HG02970 (cell line): ENCODE measurements around the gene MBLAC1.
"Not testable (repeated sequence)": the region's sequence is repeated elsewhere in the genome, so short reads cannot be mapped to it uniquely, and the experiment has no call there.

ENCODE experiments used
- ATAC-seq: cut with Tn5 transposase; IDR thresholded peaks from one replicate; pipeline ENCODE4 v1.9.1; 2021; ENCODE audit warnings: mild to moderate bottlenecking, moderate library complexity, moderate number of reproducible peaks; ENCODE audit not compliant: unreplicated experiment, low FRiP score

The MBLAC1 gene

GRCh38 chr7:100119970-100120732 is 6.6 kb upstream of the MBLAC1 start:
- peak; percentile 33 for ATAC-seq

GRCh38 chr7:100120733-100121036 is 6.1 kb upstream of the MBLAC1 start:
- ATAC-seq: no peak

GRCh38 chr7:100122067-100122466 is 4.7 kb upstream of the MBLAC1 start:
- ATAC-seq: no peak

- no peak for ATAC-seq
These were observed 4.2 kb upstream of the MBLAC1 start for GRCh38 chr7:100122568-100122967.

- ATAC-seq: no peak
These were observed 2.2 kb upstream of the MBLAC1 start for GRCh38 chr7:100124301-100125230.

- ATAC-seq: no peak
These were observed 382 bp upstream of the MBLAC1 start for GRCh38 chr7:100126239-100126930.

GRCh38 chr7:100127866-100128636 is 1.3 kb downstream of the MBLAC1 start:
- ATAC-seq: peak; percentile 12

GRCh38 chr7:100128637-100128963 is 1.8 kb downstream of the MBLAC1 start:
- no peak for ATAC-seq

- not testable (repeated sequence) for ATAC-seq
These were observed 3.4 kb downstream of the MBLAC1 start for GRCh38 chr7:100130220-100130607.

- no peak for ATAC-seq
These were observed 4.1 kb downstream of the MBLAC1 start for GRCh38 chr7:100130608-100131453.

GRCh38 chr7:100132126-100132525 is 5.4 kb downstream of the MBLAC1 start:
- no peak for ATAC-seq

- ATAC-seq: no peak
These were observed 6.0 kb downstream of the MBLAC1 start for GRCh38 chr7:100132697-100133151.

GRCh38 chr7:100137851-100138760 is 11.3 kb downstream of the MBLAC1 start:
- ATAC-seq: no peak

- no peak for ATAC-seq
These were observed 14.8 kb downstream of the MBLAC1 start for GRCh38 chr7:100141555-100141949.

GRCh38 chr7:100142461-100142860 is 15.7 kb downstream of the MBLAC1 start:
- no peak for ATAC-seq

- ATAC-seq: not testable (repeated sequence)
These were observed 19.6 kb downstream of the MBLAC1 start for GRCh38 chr7:100146350-100146749.

- no peak for ATAC-seq
These were observed 20.5 kb downstream of the MBLAC1 start for GRCh38 chr7:100147278-100147677.

GRCh38 chr7:100148225-100148558 is 21.4 kb downstream of the MBLAC1 start:
- ATAC-seq: no peak
